ENCODE measurements around the gene DNAH1.

DNAH1 gene

GRCh38 chr3:52447512-52448355, 131.6 kb downstream of the DNAH1 start:
- DNase-seq (ENCODE audit: low spot score), result no peak
